ENCODE measurements around the gene WWOX. TPM values are rescaled to one million over a fixed set of nuclear protein-coding genes. Genes with fewer than 3 reads are reported as not detected.

Gene WWOX
- polyA plus RNA-seq, 1 donor (not counting 4 experiments of a cell fraction or from before 2014, with no cell fraction given), result 5.1 TPM

DNA sequence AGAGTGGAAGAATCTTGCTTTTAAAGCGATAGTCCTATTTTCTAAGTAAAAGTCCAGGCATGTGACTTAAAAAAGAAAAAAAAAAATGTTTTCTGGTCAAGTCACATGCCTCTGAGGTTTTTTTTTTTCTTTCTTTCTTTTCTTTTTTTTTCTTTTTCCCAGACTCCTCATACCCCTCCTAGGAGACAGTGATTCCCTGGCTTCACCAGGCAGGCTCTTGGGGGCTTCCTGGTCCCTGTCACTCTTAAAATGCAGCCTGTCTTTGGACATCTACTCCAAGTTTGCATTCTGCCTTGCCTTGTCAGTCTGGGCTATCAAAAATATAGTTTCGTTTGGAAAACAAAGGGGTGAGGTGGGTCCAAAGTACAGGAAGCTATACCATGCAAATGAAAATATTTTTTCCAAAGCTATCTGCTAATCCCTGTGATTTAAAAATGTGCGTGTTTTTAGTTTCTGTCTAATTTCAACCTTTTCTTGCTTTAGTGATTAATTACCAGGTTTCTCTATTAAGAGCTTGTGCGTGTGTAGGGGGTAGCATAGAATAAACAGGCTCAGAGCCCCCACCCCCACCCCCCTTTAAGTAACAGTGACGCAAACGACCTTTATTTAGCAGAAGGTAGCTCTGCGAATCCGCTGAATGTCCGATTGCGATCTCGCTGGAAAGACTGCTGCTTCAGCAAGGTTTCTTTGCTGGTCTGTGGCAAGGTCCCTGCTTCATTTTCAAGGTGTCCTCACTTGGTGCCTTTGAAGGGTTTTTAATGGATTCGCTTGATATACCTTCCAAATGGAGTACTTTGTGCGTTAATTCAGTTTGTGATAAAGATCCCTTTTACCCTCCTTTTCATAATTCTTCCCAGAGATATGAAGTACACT is 510.2 kb downstream of the WWOX start:
- Histone ChIP-seq H3K9me1 (ENCODE audit: control insufficient read depth, extremely low read depth, insufficient read depth, low read length) (no peaks in the 10 kb centered on the region), H2AFZ (ENCODE audit: control insufficient read depth, low read length) (no peak overlapping the region), H3K36me3 (ENCODE audit: control insufficient read depth in 2 of 2, extremely low read depth in 1 of 2, insufficient read depth in 2 of 2, low read length in 2 of 2) (no peaks in the 10 kb centered on the region), H3K4me1 (ENCODE audit: control insufficient read depth, extremely low read depth, insufficient read depth, low read length) (no peaks in the 10 kb centered on the region), H3K9ac (ENCODE audit: control insufficient read depth, extremely low read depth, insufficient read depth, low read length) (no peak overlapping the region), H3K27ac (ENCODE audit: control insufficient read depth, insufficient read depth, low read length) (no peak overlapping the region), H3K4me3 (ENCODE audit: control insufficient read depth in 2 of 3, extremely low read depth in 1 of 3, insufficient read depth in 2 of 3, low read depth in 1 of 3, low read length in 3 of 3) (no peak overlapping the region), H3K9me3 (ENCODE audit: control insufficient read depth, low read depth, low read length) (no peaks in the 10 kb centered on the region), H3K79me2 (ENCODE audit: control insufficient read depth, insufficient read depth, low read length) (no peaks in the 10 kb centered on the region), H3K4me2 (ENCODE audit: control insufficient read depth, extremely low read depth, insufficient read depth, low read depth, low read length) (no peak overlapping the region), H3K27me3 (ENCODE audit: control insufficient read depth, extremely low read depth, insufficient read depth, low read length) (no peaks in the 10 kb centered on the region), H4K20me1 (ENCODE audit: control insufficient read depth, extremely low read depth, insufficient read depth, low read length) (no peaks in the 10 kb centered on the region)
- FAIRE-seq, result no peak
- no peak for DNase-seq (ENCODE audit: low read depth, low spot score)
- TF ChIP-seq, protein P1, sequence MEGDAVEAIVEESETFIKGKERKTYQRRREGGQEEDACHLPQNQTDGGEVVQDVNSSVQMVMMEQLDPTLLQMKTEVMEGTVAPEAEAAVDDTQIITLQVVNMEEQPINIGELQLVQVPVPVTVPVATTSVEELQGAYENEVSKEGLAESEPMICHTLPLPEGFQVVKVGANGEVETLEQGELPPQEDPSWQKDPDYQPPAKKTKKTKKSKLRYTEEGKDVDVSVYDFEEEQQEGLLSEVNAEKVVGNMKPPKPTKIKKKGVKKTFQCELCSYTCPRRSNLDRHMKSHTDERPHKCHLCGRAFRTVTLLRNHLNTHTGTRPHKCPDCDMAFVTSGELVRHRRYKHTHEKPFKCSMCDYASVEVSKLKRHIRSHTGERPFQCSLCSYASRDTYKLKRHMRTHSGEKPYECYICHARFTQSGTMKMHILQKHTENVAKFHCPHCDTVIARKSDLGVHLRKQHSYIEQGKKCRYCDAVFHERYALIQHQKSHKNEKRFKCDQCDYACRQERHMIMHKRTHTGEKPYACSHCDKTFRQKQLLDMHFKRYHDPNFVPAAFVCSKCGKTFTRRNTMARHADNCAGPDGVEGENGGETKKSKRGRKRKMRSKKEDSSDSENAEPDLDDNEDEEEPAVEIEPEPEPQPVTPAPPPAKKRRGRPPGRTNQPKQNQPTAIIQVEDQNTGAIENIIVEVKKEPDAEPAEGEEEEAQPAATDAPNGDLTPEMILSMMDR (optimal IDR thresholded peaks at IDR 0.05 in 1 of 3, IDR thresholded peaks at IDR 0.05 in 1 of 3, conservative IDR thresholded peaks at IDR 0.05 in 1 of 3; ENCODE audit: extremely low read depth in 1 of 3, insufficient read depth in 2 of 3, low read length in 3 of 3), result no peak
- TF ChIP-seq EZH2 (IDR thresholded peaks at IDR 0.05; ENCODE audit: low read length), result no peak
- dilution Hi-C loops (cut with MboI; ENCODE audit: extremely low pct_ligation_motif_present, low sequenced_read_pairs), result no loop called here

DNA sequence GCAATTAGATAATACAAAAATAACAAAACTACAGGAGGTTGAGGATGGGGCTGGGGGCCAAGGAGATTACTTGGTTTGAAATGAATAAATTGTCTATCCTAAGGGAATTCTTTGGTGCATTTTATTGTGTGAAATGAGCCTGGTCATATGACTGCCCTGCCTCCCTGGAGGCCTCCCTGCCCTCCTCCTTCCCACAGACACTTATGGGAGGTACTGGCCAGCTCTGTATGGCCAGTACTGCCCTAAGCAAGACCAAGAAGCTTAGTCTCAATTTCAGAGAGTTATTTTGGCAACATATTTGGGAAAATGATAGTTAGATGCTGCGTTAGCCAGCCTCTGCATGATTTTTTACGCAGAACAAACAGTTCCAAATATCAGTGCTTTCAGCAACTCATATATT is 511.9 kb downstream of the WWOX start:
- Histone ChIP-seq H4K20me1 (ENCODE audit: control insufficient read depth, extremely low read depth, insufficient read depth, low read length) (no peaks in the 10 kb centered on the region), H3K9me3 (ENCODE audit: control insufficient read depth, low read depth, low read length) (no peaks in the 10 kb centered on the region), H3K36me3 (ENCODE audit: control insufficient read depth in 2 of 2, extremely low read depth in 1 of 2, insufficient read depth in 2 of 2, low read length in 2 of 2) (no peaks in the 10 kb centered on the region), H3K9me1 (ENCODE audit: control insufficient read depth, extremely low read depth, insufficient read depth, low read length) (no peaks in the 10 kb centered on the region), H3K4me2 (ENCODE audit: control insufficient read depth, extremely low read depth, insufficient read depth, low read depth, low read length) (no peak overlapping the region), H3K27ac (ENCODE audit: control insufficient read depth, insufficient read depth, low read length) (no peak overlapping the region), H3K4me1 (ENCODE audit: control insufficient read depth, extremely low read depth, insufficient read depth, low read length) (no peaks in the 10 kb centered on the region), H3K9ac (ENCODE audit: control insufficient read depth, extremely low read depth, insufficient read depth, low read length) (no peak overlapping the region), H3K27me3 (ENCODE audit: control insufficient read depth, extremely low read depth, insufficient read depth, low read length) (no peaks in the 10 kb centered on the region), H2AFZ (ENCODE audit: control insufficient read depth, low read length) (no peak overlapping the region), H3K79me2 (ENCODE audit: control insufficient read depth, insufficient read depth, low read length) (no peaks in the 10 kb centered on the region), H3K4me3 (ENCODE audit: control insufficient read depth in 2 of 3, extremely low read depth in 1 of 3, insufficient read depth in 2 of 3, low read depth in 1 of 3, low read length in 3 of 3) (no peak overlapping the region)
- TF ChIP-seq, protein P1 (optimal IDR thresholded peaks at IDR 0.05 in 1 of 3, IDR thresholded peaks at IDR 0.05 in 1 of 3, conservative IDR thresholded peaks at IDR 0.05 in 1 of 3; ENCODE audit: extremely low read depth in 1 of 3, insufficient read depth in 2 of 3, low read length in 3 of 3), result no peak
- TF ChIP-seq EZH2 (IDR thresholded peaks at IDR 0.05; ENCODE audit: low read length), result no peak
- dilution Hi-C loops (cut with MboI; ENCODE audit: extremely low pct_ligation_motif_present, low sequenced_read_pairs), result no loop called here
- DNase-seq (ENCODE audit: low read depth, low spot score) (no peak), FAIRE-seq (no peak)

Data from keratinocyte (primary cell).